Small intestine (tissue), 7 donors: ENCODE results near the gene FRMPD2. TPM values are rescaled to one million over a fixed set of nuclear protein-coding genes. Genes with fewer than 3 reads are reported as not detected.
"Not testable (repeated sequence)": the region's sequence is repeated elsewhere in the genome, so short reads cannot be mapped to it uniquely, and the experiment has no call there.

Source experiments
- DNase-seq, 2 donors: peaks; one replicate each; pipeline versions ENCODE4 v3.0.0 to v3.0.0-alpha.2; 2013
- FAIRE-seq: peaks from 2 replicates; lab custom pipeline; 2012; peaks lifted over from hg19 to GRCh38; lab: Jason Lieb, UNC
- H3K27ac ChIP-seq, 3 donors: one replicate each; pipeline ENCODE4 v1.5.1; 2013; ENCODE audit warnings: low read length in 2 of 3, mild to moderate bottlenecking in 2 of 3, control low read depth in 1 of 3, inconsistent platforms in 1 of 3, low read depth in 1 of 3, moderate library complexity in 1 of 3
- H3K27me3 ChIP-seq, 3 donors: one replicate each; pipeline ENCODE4 v1.6.1; 2013; ENCODE audit warnings: low read length in 3 of 3, inconsistent platforms in 1 of 3; ENCODE audit not compliant: control insufficient read depth in 3 of 3, insufficient read depth in 3 of 3
- H3K36me3 ChIP-seq, 3 donors: one replicate each; pipeline ENCODE4 v1.6.1; 2013; ENCODE audit warnings: low read length in 3 of 3, inconsistent platforms in 1 of 3, low read depth in 1 of 3, mild to moderate bottlenecking in 1 of 3, moderate library complexity in 1 of 3; ENCODE audit not compliant: control insufficient read depth in 3 of 3, insufficient read depth in 2 of 3
- H3K4me1 ChIP-seq, 3 donors: one replicate each; pipeline ENCODE4 v1.6.1; 2013; ENCODE audit warnings: low read length in 2 of 3, inconsistent platforms in 1 of 3, low read depth in 1 of 3, mild to moderate bottlenecking in 1 of 3, moderate library complexity in 1 of 3; ENCODE audit not compliant: control insufficient read depth in 3 of 3, insufficient read depth in 2 of 3
- H3K4me3 ChIP-seq, 3 donors: one replicate each; pipeline ENCODE4 v1.5.1; 2013; ENCODE audit warnings: low read length in 3 of 3, control low read depth in 1 of 3, inconsistent platforms in 1 of 3, low read depth in 1 of 3, mild to moderate bottlenecking in 1 of 3, moderate library complexity in 1 of 3
- H3K9me3 ChIP-seq, 2 donors: one replicate each; pipeline ENCODE4 v1.6.1; 2013; ENCODE audit warnings: low read depth in 1 of 2, low read length in 1 of 2; ENCODE audit not compliant: control insufficient read depth in 2 of 2, insufficient read depth in 1 of 2
- WGBS, 3 donors: extraction: QIAGEN DNeasy Blood & Tissue Kit; methylation state at CpG; one replicate each; pipeline ENCODE4 v1.1.7; 2013; 5-methylcytosine and 5-hydroxymethylcytosine counted together
- polyA plus RNA-seq, 4 donors: library from polyadenylated mRNA; stranded (reverse) in 3 of 4; unstranded in 1 of 4; fragments of 200-250 nt in 3 of 4; fragments of 120-200 nt in 1 of 4; gene quantifications; one replicate each; pipeline versions ENCODE4 v1.2.1 to v1.2.3, GENCODE V29; 2013
- donor health status: healthy with polysubstance abuse.
- donor health status: control.
- donor health status: control.
- donor health status: Bipolar disorder and iron deficiency.
- donor health status: healthy.

FRMPD2 gene
- polyA plus RNA-seq, 4 donors: 0.03 TPM; not detected in 3

DNA sequence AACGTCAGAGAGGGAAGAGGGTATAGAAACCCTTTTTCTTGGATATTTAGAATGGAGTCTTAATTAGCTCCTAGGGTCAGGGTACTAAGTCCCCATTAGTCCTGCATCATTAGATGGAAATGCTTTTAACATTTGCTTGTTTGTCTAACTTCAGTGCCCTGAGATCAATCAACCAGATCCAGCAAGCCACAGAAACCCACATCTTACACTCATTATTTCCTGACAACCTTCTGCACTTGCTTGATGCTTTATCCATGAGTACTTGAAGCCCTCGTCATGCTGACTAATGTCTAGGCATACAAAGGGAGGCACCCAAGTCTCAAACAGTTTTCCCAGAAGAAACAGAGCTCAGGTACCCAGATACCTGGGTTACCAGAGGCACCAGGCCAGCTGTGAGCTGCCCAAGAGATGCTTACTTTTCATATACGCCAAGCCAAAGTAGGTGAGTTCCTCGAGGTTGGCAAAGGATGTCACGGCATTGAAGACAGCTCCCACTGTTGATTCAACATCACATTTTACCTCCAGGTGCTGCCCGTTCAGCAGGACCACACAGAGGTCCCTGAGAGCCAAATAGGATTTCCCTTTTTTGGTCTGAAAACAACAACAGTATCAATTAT, 42.7 kb downstream of the FRMPD2 start:
- Histone ChIP-seq H3K27me3 (no peaks in the 10 kb centered on the region), H3K27ac (no peak overlapping the region), H3K4me1 (no peaks in the 10 kb centered on the region), H3K36me3 (no peaks in the 10 kb centered on the region), H3K4me3 (no peak overlapping the region), H3K9me3 (no peaks in the 10 kb centered on the region)
- 68 to 75% (median 74%) methylated on average over 6 of the region's 6 CpGs for WGBS, 3 donors
- no peak for FAIRE-seq
- no peak for DNase-seq

DNA sequence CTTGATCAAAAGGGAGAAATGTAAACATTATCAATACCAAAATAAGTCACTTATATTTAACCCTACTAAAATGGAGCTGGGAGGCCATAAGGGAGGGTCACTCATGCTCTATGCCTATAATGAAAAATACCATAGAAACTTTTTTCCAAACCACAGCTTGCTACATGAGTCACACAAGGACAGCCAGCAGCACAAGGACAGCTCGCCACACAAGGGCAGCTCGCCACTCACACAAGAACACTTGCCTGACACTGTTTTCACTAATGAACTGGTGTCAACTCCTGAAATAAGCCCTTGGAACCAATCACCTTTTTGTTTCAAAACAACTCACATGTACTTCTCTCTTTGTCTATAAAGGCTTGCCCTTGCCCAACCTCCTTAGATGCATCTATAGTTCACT, 43.3 kb downstream of the FRMPD2 start:
- Histone ChIP-seq H3K27ac (no peak overlapping the region), H3K4me3 (no peak overlapping the region), H3K27me3 (no peaks in the 10 kb centered on the region), H3K9me3 (no peaks in the 10 kb centered on the region), H3K4me1 (no peaks in the 10 kb centered on the region), H3K36me3 (no peaks in the 10 kb centered on the region)
- FAIRE-seq (no peak), DNase-seq (no peak)
- 75 to 85% (median 75%) methylated on average over 2 of the region's 2 CpGs for WGBS, 3 donors

DNA sequence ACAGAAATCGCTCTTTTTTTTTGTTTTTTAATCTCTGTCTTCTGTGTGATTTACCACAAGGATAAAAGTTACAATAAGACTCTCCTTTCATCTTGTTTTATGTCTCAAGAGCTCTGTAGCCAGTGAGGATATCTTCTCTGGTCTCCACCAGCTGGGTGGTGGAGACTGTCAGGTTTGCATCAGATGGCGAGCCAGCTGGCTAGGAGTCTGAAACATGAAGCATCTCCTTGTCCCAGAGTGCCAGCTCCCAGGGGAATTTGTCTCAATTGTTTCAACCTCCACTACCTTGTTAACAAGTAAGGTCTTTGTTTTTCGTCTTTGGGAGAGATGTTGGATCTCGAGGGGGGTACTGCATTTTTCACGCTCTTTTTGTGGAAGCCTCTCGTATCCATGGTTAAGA, 47.3 kb downstream of the FRMPD2 start:
- H3K9me3 ChIP-seq: no peaks in the 10 kb centered on the region
- H3K4me1 ChIP-seq: no peaks in the 10 kb centered on the region
- FAIRE-seq: no peak
- H3K4me3 ChIP-seq: no peak overlapping the region
- no peaks in the 10 kb centered on the region for H3K36me3 ChIP-seq
- H3K27me3 ChIP-seq: no peaks in the 10 kb centered on the region
- WGBS, 3 donors: 87% methylated on average over 6 of the region's 6 CpGs
- H3K27ac ChIP-seq: no peak overlapping the region
- no peak for DNase-seq

DNA sequence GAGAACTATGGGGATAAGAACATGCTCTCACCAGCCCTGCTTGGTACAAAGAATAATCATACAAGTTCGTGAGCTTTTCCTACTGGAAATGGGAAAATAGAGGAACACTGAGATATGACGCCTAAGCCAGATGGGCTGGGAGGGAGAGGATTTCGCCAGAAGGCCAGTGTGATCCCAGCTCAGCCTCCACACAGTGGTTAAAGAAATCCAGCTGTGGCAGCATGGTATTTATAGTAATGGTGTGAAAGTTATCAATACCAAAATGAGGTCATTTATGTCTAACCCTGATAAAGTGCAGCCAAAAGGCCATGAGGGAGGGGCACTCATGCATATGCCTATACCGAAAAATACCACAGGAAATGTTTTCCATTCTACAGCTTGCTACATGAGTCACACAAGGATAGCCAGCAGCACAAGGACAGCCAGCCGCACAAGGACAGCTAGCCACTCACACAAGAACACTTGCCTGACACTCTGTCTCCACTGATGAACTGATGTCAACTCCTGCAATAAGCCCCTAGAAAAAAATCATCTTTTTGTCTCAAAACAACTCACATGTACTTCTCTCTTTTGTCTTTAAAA, 49.4 kb downstream of the FRMPD2 start:
- Histone ChIP-seq H3K4me3 (no peak overlapping the region), H3K36me3 (no peaks in the 10 kb centered on the region), H3K27me3 (no peaks in the 10 kb centered on the region), H3K27ac (no peak overlapping the region), H3K4me1 (no peaks in the 10 kb centered on the region), H3K9me3 (no peaks in the 10 kb centered on the region)
- WGBS, 3 donors: 65 to 71% (median 68%) methylated on average over 5 of the region's 5 CpGs
- FAIRE-seq (no peak), DNase-seq (no peak)

DNA sequence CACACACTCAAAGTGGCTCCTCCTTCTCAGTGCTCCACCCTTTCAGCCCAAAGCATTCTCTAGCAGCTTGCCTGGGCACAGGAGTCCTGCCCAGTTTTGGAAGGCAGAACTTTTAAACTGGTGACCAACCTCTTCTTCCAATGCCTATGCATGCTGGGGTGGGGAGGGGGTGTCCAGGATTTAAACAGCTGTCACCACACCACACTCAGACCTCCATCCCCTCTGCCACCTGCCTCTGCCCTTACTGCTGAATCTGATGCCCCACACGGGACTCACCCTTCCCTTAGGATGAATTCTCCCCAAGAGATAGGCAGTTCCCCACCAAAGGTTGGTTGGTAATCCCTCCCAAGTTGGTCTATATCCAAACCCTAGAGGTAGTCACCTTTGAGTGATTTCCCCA, 50.2 kb downstream of the FRMPD2 start:
- Histone ChIP-seq H3K4me3 (no peak overlapping the region), H3K27me3 (no peaks in the 10 kb centered on the region), H3K9me3 (no peaks in the 10 kb centered on the region), H3K4me1 (no peaks in the 10 kb centered on the region), H3K36me3 (no peaks in the 10 kb centered on the region), H3K27ac (no peak overlapping the region)
- FAIRE-seq (no peak), DNase-seq (no peak)
- 55 to 73% (median 59%) methylated on average over 1 of the region's 1 CpG for WGBS, 3 donors

DNA sequence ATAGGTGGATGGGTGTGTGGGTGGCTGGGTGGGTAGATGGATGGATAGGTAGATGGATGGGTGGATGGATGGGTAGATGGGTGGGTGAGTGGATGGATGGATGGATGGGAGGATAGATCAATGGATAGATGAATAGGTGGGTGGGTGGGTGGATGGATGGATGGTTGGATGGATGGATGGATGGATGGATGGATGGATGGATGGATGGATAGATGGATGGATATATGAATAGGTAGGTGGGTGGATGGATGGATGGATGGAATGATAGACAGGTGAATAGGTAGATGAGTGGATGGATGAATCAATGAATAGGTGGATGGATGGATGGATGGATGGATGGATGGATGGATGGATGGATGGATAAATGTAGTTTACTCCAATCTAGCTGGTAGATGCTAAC, 52.7 kb downstream of the FRMPD2 start:
- Histone ChIP-seq H3K4me1 (no peaks in the 10 kb centered on the region), H3K27me3 (no peaks in the 10 kb centered on the region), H3K4me3 (no peak overlapping the region), H3K9me3 (peaks cover 0 to 2% of the 10 kb centered on the region in 2 donors), H3K36me3 (no peaks in the 10 kb centered on the region), H3K27ac (no peak overlapping the region)
- DNase-seq (no peak), FAIRE-seq (no peak)

DNA sequence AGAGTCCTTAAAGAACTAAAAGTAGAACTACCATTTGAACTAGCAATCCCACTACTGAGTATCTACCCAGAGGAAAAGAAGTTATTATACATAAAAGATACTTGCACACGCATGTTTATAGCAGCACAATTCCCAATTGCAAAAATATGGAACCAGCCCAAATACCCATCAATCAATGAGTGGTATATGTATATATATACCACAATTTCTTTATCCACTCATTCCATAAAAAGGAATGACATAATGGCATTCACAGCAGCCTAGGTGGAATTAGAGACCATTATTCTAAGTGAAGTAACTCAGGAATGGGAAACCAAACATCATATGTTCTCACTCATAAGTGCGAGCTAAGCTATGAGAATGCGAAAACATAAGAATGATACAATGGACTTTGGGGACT, 53.5 kb downstream of the FRMPD2 start:
- H3K9me3 ChIP-seq, H3K4me1 ChIP-seq, H3K27ac ChIP-seq, H3K27me3 ChIP-seq, FAIRE-seq, DNase-seq, H3K36me3 ChIP-seq, H3K4me3 ChIP-seq: not testable (repeated sequence)
- 91 to 95% (median 93%) methylated on average over 3 of the region's 3 CpGs for WGBS, 3 donors

DNA sequence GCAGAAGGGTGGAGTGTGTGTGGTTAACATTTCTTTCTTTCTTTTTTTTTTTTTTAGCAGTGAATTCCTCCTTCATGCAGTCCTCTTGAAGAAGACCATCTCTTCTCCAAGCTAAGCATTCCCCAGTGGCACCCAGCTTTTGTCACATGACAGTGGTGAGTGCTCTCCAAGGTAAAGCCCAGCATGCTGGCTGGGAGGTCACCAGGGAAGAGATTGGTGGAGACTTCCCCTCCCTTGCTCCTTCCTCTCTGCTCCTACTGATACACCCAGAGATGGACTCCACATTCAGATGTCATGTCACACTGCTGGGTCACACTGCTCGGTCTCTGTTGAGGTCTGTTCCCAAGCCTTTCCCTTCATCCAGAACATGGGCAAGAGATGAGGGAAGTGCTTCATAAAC, 55.3 kb downstream of the FRMPD2 start:
- no peak for FAIRE-seq
- H3K27me3 ChIP-seq: no peaks in the 10 kb centered on the region
- DNase-seq: no peak
- no peaks in the 10 kb centered on the region for H3K4me1 ChIP-seq
- peaks cover 0 to 9% of the 10 kb centered on the region in 2 donors for H3K9me3 ChIP-seq
- no peak overlapping the region for H3K4me3 ChIP-seq
- H3K27ac ChIP-seq: no peak overlapping the region
- WGBS, 3 donors: 92 to 97% (median 94%) methylated on average over 1 of the region's 1 CpG
- H3K36me3 ChIP-seq: no peaks in the 10 kb centered on the region

DNA sequence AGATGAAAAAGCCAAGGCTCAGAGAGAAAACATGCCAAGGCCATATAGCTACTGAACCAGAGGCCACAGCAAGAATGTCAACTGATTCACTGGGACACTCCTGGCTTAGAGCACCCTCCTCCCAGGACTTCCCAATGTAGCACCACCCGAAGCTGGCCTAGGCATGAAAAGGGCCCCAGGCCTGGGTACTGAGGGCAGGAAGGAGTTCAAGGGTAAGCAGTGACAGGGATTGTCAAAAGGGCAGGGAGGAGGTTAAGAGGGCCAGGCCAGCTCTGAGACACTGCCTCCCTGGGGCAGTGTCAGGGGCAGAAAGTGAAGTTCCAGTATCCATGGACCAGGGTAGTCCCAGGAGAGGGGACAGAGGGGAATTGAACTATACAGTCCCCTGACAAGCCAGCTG, 57.8 kb downstream of the FRMPD2 start:
- no peak for FAIRE-seq
- DNase-seq: no peak
- Histone ChIP-seq H3K4me3 (no peak overlapping the region), H3K27ac (no peak overlapping the region), H3K27me3 (peaks cover 0 to 2% (median 0%) of the 10 kb centered on the region in 3 donors), H3K9me3 (peaks cover 0 to 9% of the 10 kb centered on the region in 2 donors), H3K36me3 (no peaks in the 10 kb centered on the region), H3K4me1 (no peaks in the 10 kb centered on the region)
- 82 to 93% (median 84%) methylated on average over 1 of the region's 1 CpG for WGBS, 3 donors
